Colon (tissue), 2 donors: Measurements from ENCODE around the gene ANO8.
"Not testable (repeated sequence)": the region's sequence is repeated elsewhere in the genome, so short reads cannot be mapped to it uniquely, and the experiment has no call there.

Experiments
- FAIRE-seq: peaks from 2 replicates; lab custom pipeline; 2012; peaks lifted over from hg19 to GRCh38; lab: Jason Lieb, UNC
- donor health status: control.
- donor health status: control.

The ANO8 gene, protein sequence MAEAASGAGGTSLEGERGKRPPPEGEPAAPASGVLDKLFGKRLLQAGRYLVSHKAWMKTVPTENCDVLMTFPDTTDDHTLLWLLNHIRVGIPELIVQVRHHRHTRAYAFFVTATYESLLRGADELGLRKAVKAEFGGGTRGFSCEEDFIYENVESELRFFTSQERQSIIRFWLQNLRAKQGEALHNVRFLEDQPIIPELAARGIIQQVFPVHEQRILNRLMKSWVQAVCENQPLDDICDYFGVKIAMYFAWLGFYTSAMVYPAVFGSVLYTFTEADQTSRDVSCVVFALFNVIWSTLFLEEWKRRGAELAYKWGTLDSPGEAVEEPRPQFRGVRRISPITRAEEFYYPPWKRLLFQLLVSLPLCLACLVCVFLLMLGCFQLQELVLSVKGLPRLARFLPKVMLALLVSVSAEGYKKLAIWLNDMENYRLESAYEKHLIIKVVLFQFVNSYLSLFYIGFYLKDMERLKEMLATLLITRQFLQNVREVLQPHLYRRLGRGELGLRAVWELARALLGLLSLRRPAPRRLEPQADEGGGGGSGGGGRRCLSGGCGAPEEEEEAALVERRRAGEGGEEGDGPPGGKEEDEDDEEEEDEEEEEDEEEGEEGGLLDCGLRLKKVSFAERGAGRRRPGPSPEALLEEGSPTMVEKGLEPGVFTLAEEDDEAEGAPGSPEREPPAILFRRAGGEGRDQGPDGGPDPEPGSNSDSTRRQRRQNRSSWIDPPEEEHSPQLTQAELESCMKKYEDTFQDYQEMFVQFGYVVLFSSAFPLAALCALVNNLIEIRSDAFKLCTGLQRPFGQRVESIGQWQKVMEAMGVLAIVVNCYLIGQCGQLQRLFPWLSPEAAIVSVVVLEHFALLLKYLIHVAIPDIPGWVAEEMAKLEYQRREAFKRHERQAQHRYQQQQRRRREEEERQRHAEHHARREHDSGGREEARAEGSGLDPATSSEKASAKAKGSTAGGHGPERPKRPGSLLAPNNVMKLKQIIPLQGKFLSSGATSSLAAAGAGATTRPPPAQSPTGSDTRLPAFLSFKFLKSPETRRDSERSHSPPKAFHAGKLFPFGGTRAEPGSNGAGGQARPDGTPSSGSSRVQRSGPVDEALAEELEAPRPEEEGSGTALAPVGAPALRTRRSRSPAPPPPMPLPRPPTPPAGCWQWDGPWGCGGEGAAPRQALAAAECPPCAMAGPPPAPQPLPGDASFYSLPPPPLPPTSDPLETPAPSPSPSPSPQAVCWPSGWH

DNA sequence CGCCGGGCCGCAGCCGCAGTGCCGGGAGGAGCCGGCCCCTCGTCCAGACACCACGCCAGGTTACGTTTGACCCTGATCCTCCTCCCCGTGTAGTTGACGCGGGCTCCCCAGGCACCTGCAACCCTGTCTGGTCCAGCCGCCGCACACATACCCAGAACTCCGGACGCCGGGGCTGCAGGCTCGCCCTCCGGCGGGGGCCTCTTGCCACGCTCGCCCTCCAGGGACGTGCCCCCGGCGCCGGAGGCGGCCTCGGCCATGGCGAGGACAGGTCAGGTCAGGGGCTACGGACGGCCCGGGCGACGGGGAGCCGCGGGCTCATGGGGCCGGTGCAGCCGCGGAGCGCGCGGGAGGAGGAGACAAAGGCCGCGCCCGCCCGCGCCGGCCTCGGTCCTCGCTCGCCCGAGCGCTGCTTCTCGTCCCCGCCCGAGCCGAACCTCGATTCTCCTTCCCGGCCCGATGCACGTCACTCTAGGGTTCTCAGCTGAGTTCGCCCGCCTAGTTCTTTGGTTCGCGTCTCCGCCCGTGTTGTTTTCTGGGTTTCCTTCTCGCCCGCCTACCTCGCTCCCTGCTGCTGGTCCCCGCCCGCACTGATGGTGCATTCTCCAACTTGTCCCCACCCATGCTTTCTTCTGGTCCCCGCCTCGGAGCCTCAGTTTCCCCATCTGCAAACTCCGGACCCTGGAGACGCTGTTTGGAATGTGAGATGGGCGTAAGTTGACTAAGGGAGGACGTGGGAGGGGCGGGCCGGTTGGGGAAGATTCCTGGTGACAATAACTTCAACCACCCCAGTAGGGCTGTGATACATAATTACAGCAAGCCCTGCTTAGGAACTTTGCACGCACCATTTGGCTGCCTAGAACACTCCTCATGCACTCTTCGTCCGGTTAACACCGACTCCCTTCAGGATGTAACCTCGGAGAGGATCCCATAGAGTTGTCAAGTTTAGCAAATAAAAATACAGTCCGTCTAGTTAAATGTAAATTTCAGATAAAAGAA lies at the start of gene ANO8:
ANO8 (minus strand) TSS at position 442 of the 996 bp plus-strand sequence; CDS start at position 257, 185 bp downstream.
- no peak for FAIRE-seq

DNA sequence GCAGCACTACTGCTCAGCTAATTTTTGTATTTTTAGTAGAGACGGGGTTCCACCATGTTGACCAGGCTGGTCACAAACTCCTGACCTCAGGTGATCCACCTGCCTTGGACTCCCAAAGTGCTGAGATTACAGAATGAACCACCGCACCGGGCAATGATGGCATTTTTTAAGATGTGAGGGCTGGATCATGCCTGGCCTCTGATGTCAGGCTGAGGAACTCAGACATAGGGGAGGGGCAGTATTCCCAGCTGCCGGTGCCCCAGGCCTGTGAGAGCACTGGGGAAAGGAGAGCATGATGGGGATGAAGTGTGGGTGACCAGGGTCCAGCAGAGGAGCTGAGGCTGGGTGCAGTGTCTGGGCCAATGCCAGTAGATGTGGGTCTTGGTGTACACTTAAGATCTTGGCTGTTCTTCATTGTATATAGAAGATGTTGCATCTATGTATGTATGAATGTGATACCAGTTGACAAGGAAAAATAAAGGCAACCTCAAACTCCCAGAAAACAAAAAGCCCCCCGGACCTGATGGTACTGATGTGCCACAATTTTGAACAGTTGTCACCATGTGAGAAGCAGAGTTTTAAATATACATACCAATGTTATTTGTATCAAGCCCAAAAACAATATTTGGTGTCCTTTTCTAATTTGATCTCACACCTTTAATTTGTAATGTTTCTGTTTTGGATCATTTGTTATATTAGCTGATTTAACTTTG lies 45.9 kb upstream of the ANO8 start:
- FAIRE-seq = no peak

DNA sequence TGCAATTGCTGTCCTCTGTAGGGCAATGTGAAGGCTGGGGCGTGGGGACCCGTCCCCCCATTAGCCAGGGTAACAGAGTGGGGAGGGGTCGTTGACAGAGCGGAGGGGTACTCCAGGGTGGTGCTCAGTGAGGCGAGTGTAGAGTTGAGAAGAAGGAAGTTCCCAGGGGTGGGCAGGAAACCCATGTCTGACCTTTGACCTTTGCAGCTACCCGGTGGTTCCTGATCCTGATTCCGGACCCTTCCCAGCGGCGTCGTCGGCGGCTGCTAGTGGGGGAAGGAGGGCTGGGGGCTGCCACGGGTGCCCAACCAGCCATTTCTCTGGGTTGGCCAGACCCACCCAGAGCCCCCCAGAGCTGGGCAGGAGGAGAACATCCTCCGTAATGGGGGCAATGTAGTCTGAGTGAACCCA lies 44.6 kb upstream of the ANO8 start:
- FAIRE-seq = no peak

DNA sequence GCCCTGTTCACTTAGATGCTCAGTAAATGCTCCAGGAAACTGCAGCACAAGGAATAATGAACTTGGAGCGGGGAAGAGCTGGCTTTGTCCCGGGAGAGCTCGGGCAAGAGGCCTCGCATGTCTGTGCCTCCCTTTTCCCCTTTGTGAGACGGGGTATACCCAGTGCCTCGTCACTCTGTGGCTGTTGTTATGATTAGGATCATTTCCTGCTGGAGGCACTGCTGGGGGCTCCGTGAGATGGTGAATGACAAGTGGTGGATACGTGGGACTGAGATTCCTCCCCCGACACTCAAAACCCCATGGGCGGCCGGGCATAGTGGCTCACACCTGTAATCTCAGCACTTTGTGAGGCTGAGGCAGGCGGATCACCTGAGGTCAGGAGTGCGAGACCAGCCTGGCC lies 43.6 kb upstream of the ANO8 start:
- FAIRE-seq = no peak

- no peak for FAIRE-seq
These were observed 42.4 kb upstream of the ANO8 start, which contains the start of gene PLVAP for GRCh38 chr19:17376935-17377600. Gene PLVAP (minus strand): TSS chr19:17377342. CDS start chr19:17377288, 54 bp downstream.

GRCh38 chr19:17370026-17370587 lies 35.5 kb upstream of the ANO8 start:
- no peak for FAIRE-seq

DNA sequence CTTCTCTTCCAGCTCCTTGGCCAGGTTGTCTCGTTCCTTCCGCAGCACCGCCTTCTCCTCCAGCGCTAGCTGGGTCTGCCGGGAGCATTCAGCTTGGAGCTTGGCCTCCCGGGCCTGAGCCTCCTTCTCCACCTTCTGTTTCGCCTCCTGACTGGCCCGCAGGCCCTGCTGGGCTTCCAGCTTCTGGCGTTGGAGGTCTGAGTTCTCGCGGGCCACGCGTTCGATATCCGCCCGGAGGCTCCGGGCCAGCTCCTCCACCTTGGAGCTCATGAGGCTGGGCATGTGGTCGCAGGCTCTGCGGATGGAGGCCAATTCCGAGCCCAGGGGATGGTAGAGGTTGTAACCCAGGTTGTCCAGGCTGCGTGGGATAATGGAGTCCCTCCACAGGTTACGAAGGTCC lies 30.7 kb upstream of the ANO8 start:
- FAIRE-seq = no peak

DNA sequence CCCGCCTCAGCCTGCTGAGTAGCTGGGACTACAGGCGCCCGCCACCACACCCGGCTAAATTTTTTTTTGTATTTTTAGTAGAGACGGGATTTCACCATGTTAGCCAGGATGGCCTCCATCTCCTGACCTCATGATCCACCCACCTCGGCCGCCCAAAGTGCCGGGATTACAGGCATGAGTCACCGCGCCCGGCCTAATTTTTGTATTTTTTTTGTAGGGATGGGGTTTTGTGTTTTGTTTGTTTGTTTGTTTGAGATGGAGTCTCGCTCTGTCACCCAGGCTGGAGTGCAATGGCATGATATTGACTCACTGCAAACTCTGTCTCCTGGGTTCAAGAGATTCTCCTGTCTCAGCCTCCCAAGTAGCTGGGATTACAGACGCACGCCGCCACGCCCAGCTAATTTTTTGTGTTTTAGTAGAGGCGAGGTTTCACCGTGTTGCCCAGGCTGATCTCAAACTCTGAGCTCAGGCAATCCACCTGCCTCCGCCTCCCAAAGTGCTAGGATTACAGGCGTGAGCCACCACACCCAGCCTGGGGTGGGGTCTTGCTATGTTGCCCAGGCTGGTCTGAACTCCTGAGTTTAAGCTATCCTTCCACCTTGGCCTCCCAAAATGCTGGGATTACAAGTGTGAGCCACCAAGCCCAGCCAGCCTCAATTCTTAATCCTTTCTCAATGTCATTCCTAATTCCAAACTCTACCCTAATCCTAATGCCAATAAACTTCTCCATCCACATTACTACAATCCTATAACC lies 29.4 kb upstream of the ANO8 start:
- not testable (repeated sequence) for FAIRE-seq

DNA sequence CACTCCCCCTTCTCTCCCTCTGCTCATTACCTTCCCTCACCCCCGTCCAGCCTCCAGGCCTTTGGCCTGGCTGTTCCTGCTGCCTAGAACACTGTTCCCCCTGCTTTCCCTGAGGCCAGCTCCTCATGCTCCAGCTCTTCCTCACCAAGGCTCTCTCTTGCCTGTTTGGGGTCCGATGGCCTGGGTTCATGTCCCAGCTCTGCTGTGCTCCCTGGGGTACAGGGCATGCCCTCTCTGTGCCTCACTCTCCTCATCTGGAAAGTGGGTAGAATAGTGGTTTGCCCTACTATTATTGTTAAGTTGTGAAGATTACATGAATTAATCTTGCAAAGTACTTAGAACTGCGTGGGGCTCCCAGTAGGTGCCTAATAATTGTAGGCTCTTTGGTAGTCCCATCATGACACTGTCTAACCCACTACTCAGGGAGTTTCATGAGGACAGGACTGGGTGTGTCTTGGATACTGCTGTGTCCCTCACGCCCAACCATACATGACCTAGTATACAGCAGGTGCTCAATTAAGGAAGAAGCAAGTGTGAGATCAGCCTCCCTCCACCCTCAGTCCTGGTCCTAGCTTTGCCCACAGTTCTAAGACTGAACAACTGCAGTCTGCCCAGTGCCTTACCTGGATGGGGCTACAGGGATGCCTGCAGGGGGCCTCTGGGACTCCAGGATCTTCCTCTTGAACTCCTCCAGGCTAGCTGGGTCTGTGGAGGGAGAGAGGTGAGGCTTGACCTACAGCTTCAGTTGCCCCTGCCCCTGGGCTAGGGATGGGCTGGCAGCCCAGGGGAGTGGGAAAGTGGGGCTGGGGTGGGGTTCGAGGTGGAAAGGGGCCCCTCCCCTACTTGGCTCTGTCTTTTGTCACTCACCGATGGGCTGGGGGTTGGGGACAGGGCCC lies 25.5 kb upstream of the ANO8 start:
- no peak for FAIRE-seq

DNA sequence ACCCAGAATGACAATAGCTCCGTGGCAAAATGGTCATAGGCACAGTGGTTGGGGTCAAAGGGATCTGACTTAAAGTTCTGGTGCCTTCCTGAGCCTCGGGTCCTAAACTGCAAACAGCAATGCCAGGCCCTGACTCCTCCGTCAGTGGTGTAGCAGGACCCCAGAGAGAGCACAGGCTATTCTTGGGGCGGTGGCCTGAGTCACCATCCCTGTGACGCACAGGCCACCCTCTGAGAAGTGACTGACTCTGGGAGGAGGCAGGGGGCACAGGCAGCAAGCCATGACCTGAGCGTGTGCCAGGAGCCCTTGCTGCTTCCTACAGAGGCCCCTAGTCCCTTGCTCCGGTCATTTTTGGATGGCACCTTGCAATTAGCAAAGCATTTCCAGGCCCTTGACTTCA lies 23.7 kb upstream of the ANO8 start:
- no peak for FAIRE-seq

- no peak for FAIRE-seq
These were observed 23.1 kb upstream of the ANO8 start for GRCh38 chr19:17357724-17358123.

GRCh38 chr19:17357078-17357666 lies 22.5 kb upstream of the ANO8 start:
- no peak for FAIRE-seq

GRCh38 chr19:17353386-17353785 lies 18.7 kb upstream of the ANO8 start:
- FAIRE-seq = no peak

DNA sequence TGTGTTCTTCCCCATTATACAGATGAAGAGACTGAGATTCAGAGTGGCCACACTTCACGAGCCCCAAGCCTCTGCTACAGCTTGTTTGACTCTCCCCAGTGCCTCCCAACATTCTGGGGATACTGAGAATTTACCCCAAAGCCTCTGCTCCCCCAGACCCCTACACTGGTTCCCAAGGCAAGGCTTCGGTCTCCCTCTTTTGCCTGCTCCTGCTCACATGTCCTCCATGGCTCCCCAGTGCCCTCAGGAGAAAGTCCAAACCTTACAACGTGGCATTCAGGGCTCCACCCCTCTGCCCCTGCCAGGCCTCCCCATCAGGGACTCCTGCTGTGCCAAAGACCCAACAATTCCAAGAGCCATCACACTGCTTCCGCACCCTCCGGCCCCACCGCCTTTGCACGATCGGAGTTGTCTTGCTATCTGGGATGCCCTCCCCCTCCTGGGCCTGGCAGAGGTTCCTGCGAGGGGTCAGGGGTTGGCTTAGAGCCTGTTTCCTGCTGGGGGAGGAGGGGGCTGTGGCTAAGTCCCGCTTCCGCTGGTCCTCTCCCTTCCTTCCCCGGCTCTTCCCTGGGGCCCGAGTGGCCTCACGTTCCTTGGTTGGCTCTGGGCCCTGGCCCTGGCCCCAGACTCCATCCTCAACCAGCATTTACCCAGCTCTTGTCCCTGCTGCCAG lies 18.1 kb upstream of the ANO8 start:
- FAIRE-seq = no peak

DNA sequence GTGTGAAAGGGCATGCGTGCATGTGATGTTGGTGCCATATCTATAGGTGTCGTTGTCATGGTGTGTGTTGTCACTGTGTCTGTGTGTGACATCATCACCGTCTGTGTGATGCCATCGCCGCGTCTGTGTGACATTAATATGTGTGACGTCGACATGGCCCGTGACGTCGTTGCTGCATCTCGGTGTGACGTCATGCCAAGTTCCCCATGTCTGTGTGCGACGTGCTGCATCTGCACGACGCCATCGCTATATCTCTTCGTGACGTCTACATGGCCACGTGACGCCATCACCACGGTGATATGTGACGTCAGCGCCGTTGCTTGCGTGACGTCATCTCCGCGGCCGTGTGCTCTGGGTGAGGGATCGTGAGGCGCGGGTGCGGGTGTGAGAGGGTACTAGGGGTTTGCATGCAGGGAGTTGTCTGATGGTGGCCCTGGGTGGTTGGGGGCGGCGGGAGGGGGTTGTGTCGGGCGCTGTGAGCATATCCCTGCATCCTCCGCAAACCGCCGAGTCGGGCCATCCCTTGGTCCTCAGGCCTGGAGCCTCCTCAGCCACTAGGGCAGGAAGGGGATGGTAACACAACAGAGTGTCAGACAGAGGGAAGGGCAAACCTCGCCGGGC lies 17.3 kb upstream of the ANO8 start:
- no peak for FAIRE-seq

DNA sequence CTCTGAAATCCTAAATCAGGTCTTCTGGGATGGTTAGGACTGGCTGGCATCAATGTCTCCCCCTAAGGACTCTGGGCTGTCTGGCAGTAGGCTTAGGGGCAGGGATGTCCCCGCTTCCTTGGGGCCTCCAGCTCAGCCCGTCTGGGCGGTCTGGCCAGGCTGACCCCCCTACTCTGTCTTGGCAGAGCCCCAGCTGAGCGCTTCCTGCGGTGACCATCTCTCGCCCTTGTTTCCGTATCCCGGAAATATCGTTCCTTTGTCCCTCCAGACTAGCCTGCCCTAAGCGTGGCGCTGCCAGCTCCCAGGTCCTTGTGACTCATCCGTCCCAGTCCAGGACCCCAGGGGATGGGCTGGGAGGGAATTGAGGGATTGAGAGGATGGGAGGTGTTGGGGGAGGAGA lies 14.0 kb upstream of the ANO8 start:
- FAIRE-seq = no peak
